Trophoblast cell (in vitro differentiated cells and primary cell): Measurements from ENCODE around the gene SGSM2.

Experiments used
- DNase-seq, 2 donors: peaks; one replicate each; pipeline ENCODE4 v3.0.0-alpha.2; 2016
- H2AFZ ChIP-seq: 2 replicates; pipeline ENCODE4 v1.6.1; 2013; ENCODE audit warnings: low read length, moderate library complexity, mild to moderate bottlenecking; ENCODE audit not compliant: insufficient read depth, poor library complexity
- H2AK5ac ChIP-seq: 2 replicates; pipeline ENCODE4 v1.6.1; 2013; ENCODE audit warnings: mild to moderate bottlenecking, low read length
- H2BK120ac ChIP-seq: 2 replicates; pipeline ENCODE4 v1.6.1; 2013; ENCODE audit warnings: low read length, mild to moderate bottlenecking, moderate library complexity; ENCODE audit not compliant: insufficient read depth, poor library complexity
- H2BK12ac ChIP-seq: 2 replicates; pipeline ENCODE4 v1.6.1; 2013; ENCODE audit warnings: mild to moderate bottlenecking, low read length, moderate library complexity
- H2BK5ac ChIP-seq: 2 replicates; pipeline ENCODE4 v1.6.1; 2013; ENCODE audit warnings: low read length, low read depth, moderate library complexity, mild to moderate bottlenecking; ENCODE audit not compliant: poor library complexity
- H3K14ac ChIP-seq: 2 replicates; pipeline ENCODE4 v1.6.1; 2013; ENCODE audit warnings: mild to moderate bottlenecking, low read length
- H3K18ac ChIP-seq: 2 replicates; pipeline ENCODE4 v1.6.1; 2013; ENCODE audit warnings: mild to moderate bottlenecking, low read length
- H3K23ac ChIP-seq: 2 replicates; pipeline ENCODE4 v1.6.1; 2013; ENCODE audit warnings: low read length
- H3K27ac ChIP-seq: 2 replicates; pipeline ENCODE4 v1.5.1; 2013; ENCODE audit warnings: low read depth, mild to moderate bottlenecking, inconsistent platforms, low read length, moderate library complexity
- H3K27me3 ChIP-seq: 2 replicates; pipeline ENCODE4 v1.6.1; 2013; ENCODE audit warnings: inconsistent platforms, mild to moderate bottlenecking, low read length, moderate library complexity; ENCODE audit not compliant: insufficient read depth
- H3K36me3 ChIP-seq, 2 experiments: 1 replicate in 1 of 2; 2 replicates in 1 of 2; pipeline ENCODE4 v1.6.1; 2013; ENCODE audit warnings: low read length in 2 of 2, mild to moderate bottlenecking in 2 of 2, moderate library complexity in 1 of 2; ENCODE audit not compliant: insufficient read depth in 2 of 2, control insufficient read depth in 1 of 2
- H3K4ac ChIP-seq: 2 replicates; pipeline ENCODE4 v1.6.1; 2013; ENCODE audit warnings: low read depth, mild to moderate bottlenecking, low read length, moderate library complexity
- H3K4me1 ChIP-seq, 2 experiments: 1 replicate in 1 of 2; 2 replicates in 1 of 2; pipeline ENCODE4 v1.6.1; 2013; ENCODE audit warnings: low read length in 2 of 2, mild to moderate bottlenecking in 2 of 2, moderate library complexity in 1 of 2; ENCODE audit not compliant: insufficient read depth in 2 of 2, control insufficient read depth in 1 of 2
- H3K4me2 ChIP-seq: 2 replicates; pipeline ENCODE4 v1.6.1; 2013; ENCODE audit warnings: inconsistent platforms, mild to moderate bottlenecking, low read length, moderate library complexity
- H3K4me3 ChIP-seq: 2 replicates; pipeline ENCODE4 v1.5.1; 2013; ENCODE audit warnings: mild to moderate bottlenecking, low read depth, low read length, inconsistent platforms
- H3K79me1 ChIP-seq: one replicate; pipeline ENCODE4 v1.6.1; 2013; ENCODE audit warnings: low read length
- H3K79me2 ChIP-seq: 2 replicates; pipeline ENCODE4 v1.6.1; 2013; ENCODE audit warnings: low read length, mild to moderate bottlenecking; ENCODE audit not compliant: control insufficient read depth, insufficient read depth, poor library complexity
- H3K9ac ChIP-seq: 2 replicates; pipeline ENCODE4 v1.6.1; 2013; ENCODE audit warnings: mild to moderate bottlenecking, low read length
- H3K9me3 ChIP-seq: 2 replicates; pipeline ENCODE4 v1.6.1; 2013; ENCODE audit warnings: low read depth, mild to moderate bottlenecking, control low read depth, inconsistent platforms, low read length; ENCODE audit not compliant: insufficient read depth
- H4K12ac ChIP-seq: 2 replicates; pipeline ENCODE4 v1.6.1; 2013; ENCODE audit warnings: low read depth, mild to moderate bottlenecking, low read length, moderate library complexity
- H4K8ac ChIP-seq: 2 replicates; pipeline ENCODE4 v1.6.1; 2013; ENCODE audit warnings: low read depth, mild to moderate bottlenecking, low read length, moderate library complexity
- H4K91ac ChIP-seq: one replicate; pipeline ENCODE4 v1.6.1; 2013; ENCODE audit warnings: low read depth, mild to moderate bottlenecking, low read length, moderate library complexity
- WGBS: extraction: QIAGEN DNeasy Blood & Tissue Kit; methylation state at CpG from one replicate; pipeline ENCODE4 v1.1.7; 2013; ENCODE audit warnings: missing lambda C conversion rate; ENCODE audit not compliant: insufficient read length, insufficient coverage; ENCODE audit errors: extremely low coverage; 5-methylcytosine and 5-hydroxymethylcytosine counted together

The SGSM2 gene

GRCh38 chr17:2375406-2375805, 38.1 kb downstream of the SGSM2 start:
- Histone ChIP-seq H4K8ac (peak overlapping the region; percentile 18), H3K9ac (no peak overlapping the region), H3K27ac (peak overlapping the region; percentile 83), H3K9me3 (peaks cover 5% of the 10 kb centered on the region), H3K36me3 (peaks cover 55 to 59% of the 10 kb centered on the region in 2 experiments), H4K12ac (no peak overlapping the region), H3K23ac (no peak overlapping the region), H3K4me3 (no peak overlapping the region), H3K4ac (no peak overlapping the region), H2BK12ac (no peak overlapping the region), H3K79me1 (peaks cover 21% of the 10 kb centered on the region), H3K14ac (peak overlapping the region; percentile 51), H3K18ac (peak overlapping the region; percentile 23), H3K4me1 (peaks cover 28 to 36% of the 10 kb centered on the region in 2 experiments), H3K79me2 (no peaks in the 10 kb centered on the region), H3K4me2 (no peak overlapping the region), H2BK120ac (peak overlapping the region; percentile 12), H2BK5ac (peak overlapping the region; percentile 57), H2AFZ (no peak overlapping the region), H4K91ac (peak overlapping the region; percentile 49), H3K27me3 (no peaks in the 10 kb centered on the region), H2AK5ac (no peak overlapping the region)
- DNase-seq, result peak; percentile 42 to 59
- no CpG with 5 or more reads among the region's 19 CpGs for WGBS

DNA sequence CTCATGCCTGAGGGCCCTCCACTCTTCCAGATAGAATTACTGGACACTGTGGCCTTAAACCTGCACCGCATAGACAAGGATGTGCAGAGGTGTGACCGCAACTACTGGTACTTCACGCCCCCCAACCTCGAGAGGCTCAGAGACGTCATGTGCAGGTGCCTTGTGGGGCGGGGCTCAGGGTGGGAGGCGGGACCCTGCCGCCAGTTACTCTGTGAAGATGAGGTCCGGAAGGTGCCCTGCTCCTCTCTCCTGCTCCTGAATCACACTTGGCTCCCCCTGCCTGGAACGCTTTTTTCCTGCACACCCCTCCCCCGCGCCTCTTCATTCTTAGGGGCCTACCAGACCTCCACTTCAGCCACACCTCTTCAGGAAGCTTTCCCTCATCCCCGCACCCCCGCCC, 38.8 kb downstream of the SGSM2 start:
- peak overlapping the region; percentile 49 for H4K91ac ChIP-seq
- H3K36me3 ChIP-seq, result peaks cover 55 to 60% of the 10 kb centered on the region in 2 experiments
- no peaks in the 10 kb centered on the region for H3K27me3 ChIP-seq
- no peak overlapping the region for H4K8ac ChIP-seq
- H3K4me2 ChIP-seq, result no peak overlapping the region
- no peak for DNase-seq
- no peak overlapping the region for H3K18ac ChIP-seq
- no peak overlapping the region for H3K4me3 ChIP-seq
- no peak overlapping the region for H2AFZ ChIP-seq
- H3K14ac ChIP-seq, result no peak overlapping the region
- peaks cover under 1% of the 10 kb centered on the region for H3K79me2 ChIP-seq
- H2AK5ac ChIP-seq, result no peak overlapping the region
- no CpG with 5 or more reads among the region's 14 CpGs for WGBS
- peaks cover 5% of the 10 kb centered on the region for H3K9me3 ChIP-seq
- H3K79me1 ChIP-seq, result peaks cover 28% of the 10 kb centered on the region
- no peak overlapping the region for H3K23ac ChIP-seq
- H3K4ac ChIP-seq, result no peak overlapping the region
- no peak overlapping the region for H2BK12ac ChIP-seq
- H3K4me1 ChIP-seq, result peaks cover 35 to 43% of the 10 kb centered on the region in 2 experiments
- H4K12ac ChIP-seq, result no peak overlapping the region
- H3K27ac ChIP-seq, result peak overlapping the region; percentile 83
- peak overlapping the region; percentile 57 for H2BK5ac ChIP-seq
- no peak overlapping the region for H3K9ac ChIP-seq
- H2BK120ac ChIP-seq, result no peak overlapping the region

- no peak overlapping the region for H2BK12ac ChIP-seq
- no peak overlapping the region for H3K4ac ChIP-seq
- H2AK5ac ChIP-seq, result no peak overlapping the region
- no peak overlapping the region for H2AFZ ChIP-seq
- no peak overlapping the region for H2BK120ac ChIP-seq
- H3K4me1 ChIP-seq, result peaks cover 49 to 57% of the 10 kb centered on the region in 2 experiments
- no peak overlapping the region for H3K18ac ChIP-seq
- no peak overlapping the region for H3K4me3 ChIP-seq
- H3K14ac ChIP-seq, result no peak overlapping the region
- H3K9me3 ChIP-seq, result peaks cover 5% of the 10 kb centered on the region
- H4K12ac ChIP-seq, result no peak overlapping the region
- no peaks in the 10 kb centered on the region for H3K27me3 ChIP-seq
- no peak overlapping the region for H4K8ac ChIP-seq
- no peak for DNase-seq
- H4K91ac ChIP-seq, result no peak overlapping the region
- H3K79me1 ChIP-seq, result peaks cover 41% of the 10 kb centered on the region
- H2BK5ac ChIP-seq, result no peak overlapping the region
- H3K27ac ChIP-seq, result no peak overlapping the region
- peaks cover 5% of the 10 kb centered on the region for H3K79me2 ChIP-seq
- peaks cover 47 to 54% of the 10 kb centered on the region in 2 experiments for H3K36me3 ChIP-seq
- H3K23ac ChIP-seq, result no peak overlapping the region
- WGBS, result no CpG with 5 or more reads among the region's 10 CpGs
- H3K9ac ChIP-seq, result no peak overlapping the region
- H3K4me2 ChIP-seq, result no peak overlapping the region
Observed at GRCh38 chr17:2377659-2378058, 40.4 kb downstream of the SGSM2 start.

DNA sequence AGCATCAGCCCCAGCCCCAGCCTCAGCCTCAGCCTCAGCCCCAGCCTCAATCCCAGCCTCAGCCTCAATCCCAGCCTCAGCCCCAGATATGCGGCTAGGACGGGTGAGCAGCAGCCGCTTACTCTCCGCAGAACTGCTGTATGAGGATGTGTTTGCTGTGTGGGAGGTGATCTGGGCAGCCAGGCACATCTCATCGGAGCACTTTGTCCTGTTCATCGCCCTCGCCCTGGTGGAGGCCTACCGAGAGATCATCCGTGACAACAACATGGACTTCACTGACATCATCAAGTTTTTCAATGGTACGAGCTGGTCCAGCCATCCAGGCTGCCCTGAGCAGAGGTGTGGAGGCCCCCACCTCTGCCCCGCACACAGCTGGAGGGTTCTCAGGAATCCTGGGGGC, 41.6 kb downstream of the SGSM2 start:
- Histone ChIP-seq H3K14ac (no peak overlapping the region), H2AFZ (no peak overlapping the region), H3K27ac (no peak overlapping the region), H3K23ac (no peak overlapping the region), H2BK120ac (no peak overlapping the region), H4K91ac (no peak overlapping the region), H3K9ac (no peak overlapping the region), H2BK12ac (no peak overlapping the region), H3K4ac (no peak overlapping the region), H4K8ac (no peak overlapping the region), H3K36me3 (peaks cover 37 to 43% of the 10 kb centered on the region in 2 experiments), H3K9me3 (peaks cover 2% of the 10 kb centered on the region), H3K4me2 (no peak overlapping the region), H3K4me3 (no peak overlapping the region), H3K27me3 (no peaks in the 10 kb centered on the region), H3K79me2 (peaks cover 5% of the 10 kb centered on the region), H2BK5ac (no peak overlapping the region), H3K4me1 (peaks cover 57 to 67% of the 10 kb centered on the region in 2 experiments), H3K79me1 (peaks cover 49% of the 10 kb centered on the region), H2AK5ac (no peak overlapping the region), H4K12ac (no peak overlapping the region), H3K18ac (no peak overlapping the region)
- no CpG with 5 or more reads among the region's 11 CpGs for WGBS
- no peak for DNase-seq
